GM19099 (cell line): Measurements from ENCODE around the gene IFRD1.

Experiments used
- POLR2A ChIP-seq: IDR thresholded peaks from 3 replicates; pipeline ENCODE4 v1.6.1; 2011; ENCODE audit warnings: low read depth; ENCODE audit not compliant: insufficient read length; ENCODE audit errors: extremely low read depth

Gene IFRD1

DNA sequence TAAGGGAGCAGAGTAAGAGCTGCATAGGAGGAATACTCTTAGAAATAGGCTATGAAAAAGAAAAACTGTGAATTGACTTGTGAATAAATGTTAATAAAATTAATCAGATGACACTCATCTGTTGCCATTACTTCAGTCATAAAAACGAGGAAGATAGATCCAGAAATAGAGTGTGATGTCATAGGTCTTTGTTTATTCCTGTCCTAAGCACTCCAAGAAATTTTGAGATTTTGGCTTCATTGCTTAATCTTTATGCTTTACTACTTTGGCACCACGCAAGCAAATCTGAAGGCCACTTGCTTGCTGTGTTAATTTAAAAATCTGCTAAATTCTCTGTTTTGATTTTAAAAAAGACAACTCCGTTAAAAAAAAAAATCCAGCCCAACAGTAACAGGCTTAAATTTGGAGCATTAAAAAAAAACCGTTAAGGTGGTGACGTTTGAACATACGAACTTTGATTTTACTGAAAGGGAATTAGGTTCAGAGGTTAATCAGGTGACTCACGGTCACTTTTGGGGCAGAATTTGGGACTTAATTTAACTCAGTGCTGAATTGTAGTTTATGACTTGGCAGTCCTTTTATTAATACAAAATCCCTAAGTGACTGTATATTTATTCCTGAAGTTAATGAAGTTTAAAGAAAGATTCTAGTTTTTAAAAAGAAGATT lies 3.4 kb downstream of the IFRD1 start:
- TF ChIP-seq POLR2A: no peak

DNA sequence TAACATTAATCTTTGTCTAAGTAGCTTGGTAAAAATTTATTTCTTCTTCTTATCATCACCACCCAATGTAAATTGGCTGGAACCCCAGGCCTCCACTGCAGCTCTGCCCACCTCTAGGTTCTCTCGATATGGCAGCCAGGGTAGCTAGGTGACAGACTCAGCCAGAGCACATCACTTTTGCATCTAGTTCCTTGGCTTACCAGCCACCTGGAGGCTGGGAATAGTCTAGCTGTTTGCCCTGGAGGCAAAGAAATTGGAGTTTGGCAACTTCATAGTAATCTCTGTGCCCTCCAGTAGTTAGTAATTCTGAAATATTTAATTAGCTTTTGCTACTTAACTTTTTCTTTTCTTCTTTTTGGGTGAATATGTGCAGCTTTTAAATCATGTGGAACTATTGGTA lies 9.4 kb downstream of the IFRD1 start:
- TF ChIP-seq POLR2A: no peak

DNA sequence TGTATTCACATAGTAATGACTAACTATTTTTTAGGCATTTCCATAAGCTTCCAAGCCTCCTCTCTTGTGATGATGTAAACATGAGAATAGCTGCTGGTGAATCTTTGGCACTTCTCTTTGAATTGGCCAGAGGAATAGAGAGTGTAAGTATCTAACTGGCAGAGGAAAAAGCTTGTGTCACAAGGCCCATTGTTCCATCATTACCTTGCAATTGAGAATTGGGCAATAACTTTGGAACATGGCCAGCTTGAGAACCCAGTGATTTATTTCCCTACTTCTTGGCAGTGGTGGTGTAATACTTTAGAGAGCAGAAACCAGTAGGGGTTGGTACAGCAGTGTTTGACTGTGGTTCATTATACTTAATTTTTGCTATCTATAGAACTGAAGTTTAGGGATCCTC lies 12.0 kb downstream of the IFRD1 start:
- no peak for TF ChIP-seq POLR2A

GRCh38 chr7:112467867-112468266 lies 17.6 kb downstream of the IFRD1 start:
- TF ChIP-seq POLR2A: no peak

GRCh38 chr7:112470194-112470593 lies 19.9 kb downstream of the IFRD1 start:
- TF ChIP-seq POLR2A: no peak

DNA sequence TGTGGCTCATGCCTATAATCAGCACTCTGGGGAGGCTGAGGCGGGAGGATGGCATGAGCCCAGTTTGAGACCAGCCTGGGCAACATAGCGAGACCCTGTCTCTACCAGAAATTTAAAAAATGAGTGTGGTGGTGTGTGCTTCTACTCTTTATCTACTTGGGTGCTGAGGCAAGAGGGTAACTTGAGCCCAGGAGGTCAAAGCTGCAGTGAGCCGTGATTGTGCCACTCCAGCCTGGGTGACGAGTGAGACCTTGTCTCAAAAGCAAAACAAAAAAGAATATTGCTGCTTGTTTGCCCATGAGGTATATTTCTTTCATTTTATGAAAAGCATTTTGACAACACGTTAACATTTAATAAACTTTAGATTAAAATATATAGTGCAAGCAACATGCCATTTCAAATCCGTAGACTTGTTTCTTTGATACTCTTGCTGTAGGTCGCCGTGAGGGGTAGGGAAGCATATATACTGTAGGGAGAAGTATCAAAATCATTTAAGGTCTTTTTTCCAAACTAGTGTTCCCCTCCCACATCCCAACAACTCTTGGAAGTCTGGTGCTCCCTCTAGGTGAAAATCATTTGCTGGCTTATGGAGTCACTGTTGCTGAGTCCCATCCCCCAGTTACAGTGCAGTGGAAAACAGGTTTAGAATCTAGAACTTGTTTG lies 26.3 kb downstream of the IFRD1 start:
- TF ChIP-seq POLR2A: no peak

DNA sequence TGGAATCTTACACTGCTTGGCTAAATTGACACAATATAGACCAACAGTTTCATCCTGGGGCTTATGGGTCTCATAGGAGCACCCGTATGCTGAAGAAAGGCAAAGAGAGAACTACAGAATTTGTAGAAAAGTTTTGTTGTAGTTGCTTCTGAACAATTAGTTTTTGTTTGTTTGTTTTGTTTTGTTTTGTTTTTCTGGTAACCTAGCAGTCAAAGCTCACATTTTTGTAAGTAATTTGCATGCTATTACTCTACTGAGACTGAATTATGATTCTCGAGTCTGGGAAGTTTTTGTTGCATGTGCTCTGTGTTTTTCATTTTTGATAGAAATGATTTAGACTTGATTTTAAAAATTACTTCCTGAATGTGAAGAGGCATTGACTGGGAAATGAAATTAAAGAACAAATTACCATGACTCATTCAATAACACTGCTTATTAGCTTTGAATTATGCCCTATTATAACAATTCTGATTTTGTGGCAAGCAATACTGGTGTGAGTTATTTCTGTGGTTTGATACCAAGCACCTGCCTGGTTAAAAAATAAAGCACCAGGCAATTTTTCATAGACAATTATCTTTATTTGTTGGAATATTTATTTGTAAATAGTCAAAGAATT lies 31.0 kb downstream of the IFRD1 start:
- no peak for TF ChIP-seq POLR2A

GRCh38 chr7:112481833-112482670 lies 31.8 kb downstream of the IFRD1 start:
- no peak for TF ChIP-seq POLR2A

GRCh38 chr7:112484671-112485167 lies 34.5 kb downstream of the IFRD1 start:
- TF ChIP-seq POLR2A: no peak

DNA sequence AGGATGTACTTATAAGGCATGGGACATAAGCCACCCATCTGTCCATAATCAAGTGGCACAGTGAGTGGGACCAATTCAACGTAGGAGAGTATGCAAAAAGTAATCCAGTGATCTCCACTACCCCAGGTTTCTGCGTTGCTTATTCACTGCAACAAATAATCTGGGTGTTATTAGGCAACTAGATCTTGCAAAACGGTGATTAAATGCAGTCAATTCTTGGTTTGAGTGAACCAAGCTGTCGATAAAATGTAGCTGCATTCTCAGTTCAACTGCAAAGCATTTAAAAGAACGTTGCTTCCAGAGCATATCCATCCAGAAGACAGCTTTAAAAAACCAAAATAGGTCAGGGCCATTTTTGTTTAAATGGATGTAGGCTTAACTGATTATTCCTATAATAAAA lies 35.5 kb downstream of the IFRD1 start:
- TF ChIP-seq POLR2A: no peak

DNA sequence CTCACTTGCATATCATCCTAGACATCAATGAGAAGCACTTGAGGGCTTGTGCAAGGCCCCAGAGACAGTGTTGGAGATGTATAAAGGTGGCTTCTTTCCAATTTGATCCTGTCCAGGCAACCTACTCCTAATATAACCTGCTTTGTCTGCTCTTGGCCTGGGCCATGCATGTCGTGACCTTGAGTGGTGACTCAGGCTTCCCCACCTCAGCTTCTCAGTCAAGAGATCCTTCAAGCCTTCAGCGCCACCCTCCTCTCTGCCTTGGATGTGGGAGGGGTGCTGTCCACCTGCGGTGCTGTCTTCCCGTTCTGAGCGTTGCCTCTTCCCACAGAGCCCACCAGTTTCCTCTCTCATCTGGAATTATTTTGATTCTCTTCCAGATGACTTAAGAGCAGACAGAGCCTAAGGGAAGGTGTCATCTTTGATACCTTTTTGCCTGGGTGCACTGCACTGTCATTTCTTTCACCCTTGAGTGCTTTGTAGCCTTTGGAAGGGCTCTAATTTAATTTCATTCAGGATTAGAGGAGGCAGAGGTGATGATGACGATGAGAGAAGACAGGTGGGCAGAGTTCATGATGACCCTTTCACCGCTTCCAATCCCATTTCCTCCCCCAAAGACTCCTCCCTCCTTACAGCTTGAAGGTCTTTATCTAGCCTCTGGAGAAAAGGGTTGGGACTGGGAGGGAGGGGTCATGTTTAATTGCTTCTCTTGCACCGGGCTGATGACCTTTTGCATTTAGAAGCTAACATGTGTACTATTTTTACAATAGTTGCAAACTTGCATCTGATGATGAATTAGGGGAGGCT lies 37.4 kb downstream of the IFRD1 start:
- no peak for TF ChIP-seq POLR2A

DNA sequence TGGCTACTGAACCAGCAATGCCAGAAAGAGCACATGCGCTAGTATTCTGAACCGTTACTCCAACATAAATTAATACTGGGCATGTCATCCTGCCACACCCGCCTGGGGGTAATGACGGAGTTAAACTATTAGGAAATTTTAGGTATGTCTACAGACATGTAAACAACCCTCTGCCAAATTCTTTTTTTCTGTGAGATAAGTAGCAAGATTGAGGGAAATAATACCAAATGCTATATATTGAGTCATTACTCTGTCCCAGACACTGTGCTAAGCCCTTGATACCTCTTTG lies 37.9 kb downstream of the IFRD1 start:
- no peak for TF ChIP-seq POLR2A

GRCh38 chr7:112492186-112492585 lies 41.9 kb downstream of the IFRD1 start:
- no peak for TF ChIP-seq POLR2A

DNA sequence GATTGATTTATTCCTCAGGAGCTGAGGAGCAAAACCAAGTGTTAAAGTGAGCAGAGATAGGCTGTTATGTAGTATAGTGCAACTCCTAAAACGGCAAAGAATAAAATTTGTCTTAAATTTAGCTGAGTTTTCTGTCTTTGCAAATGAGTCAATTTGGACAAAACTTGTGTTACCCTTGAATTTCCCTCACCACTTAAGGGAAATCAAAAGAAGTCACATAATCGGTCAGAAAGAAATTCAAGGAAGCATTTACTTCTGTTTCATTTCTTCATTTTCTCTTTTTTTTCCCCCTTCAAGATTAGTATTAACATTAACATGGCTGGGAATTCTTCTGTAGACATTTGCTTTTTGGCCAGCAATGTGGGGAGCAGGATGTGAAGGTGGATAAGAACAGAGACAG lies 44.4 kb downstream of the IFRD1 start:
- TF ChIP-seq POLR2A: no peak
